K562 (cell line): ENCODE results near the gene ABHD4. TPM values are rescaled to one million over a fixed set of nuclear protein-coding genes. Genes with fewer than 3 reads are reported as not detected.

Source experiments
- ATAC-seq: fragments of 200-7000 bp; cut with Tn5 transposase; 3 replicates; pipeline ENCODE4 v1.9.1; 2020; ENCODE audit warnings: moderate library complexity
- BruUV-seq: library from RNA; stranded (reverse); fragments of 400-500 nt; replicated peaks from 2 replicates; lab custom pipeline; 2021; lab: Mats Ljungman, UMichigan
- CTCF ChIA-PET: fragments of 300-600 bp; formaldehyde crosslinking; extraction: SDS; loops from one replicate; lab custom pipeline; 2021; ENCODE audit warnings: low intra/inter-chr PET ratio; lab: Yijun Ruan, JAX
- POLR2A ChIA-PET: fragments of 300-600, 350-650 bp; sonication (Branson Sonifier 250); formaldehyde crosslinking; extraction: SDS; loops from one replicate; lab custom pipeline; 2021; ENCODE audit warnings: antibody characterized with exemption, inconsistent platforms; lab: Yijun Ruan, JAX
- DNase-seq, 4 experiments: peaks; one replicate each; pipeline versions ENCODE4 v3.0.0 to v3.0.0-alpha.2; 2011 to 2018; ENCODE audit warnings: low spot score in 3 of 4, mixed read lengths in 3 of 4; ENCODE audit errors: extremely low read depth in 1 of 4
- FAIRE-seq: peaks from 2 replicates; lab custom pipeline; 2011; peaks lifted over from hg19 to GRCh38; lab: Jason Lieb, UNC
- H2AFZ ChIP-seq: 2 replicates; pipeline ENCODE4 v1.6.0; 2011; ENCODE audit warnings: low read depth, low read length, control low read depth, inconsistent platforms
- H3K27ac ChIP-seq: fragments of 200-600 bp; 3 replicates; pipeline ENCODE4 v1.8.0; 2011; ENCODE audit warnings: low read depth, mild to moderate bottlenecking, control low read depth, inconsistent platforms, low read length, moderate library complexity, mixed read lengths; ENCODE audit errors: extremely low read depth
- H3K27me3 ChIP-seq, 2 experiments: fragments of 300-600 bp in 1 of 2; 2 replicates in 1 of 2; 3 replicates in 1 of 2; pipeline versions ENCODE4 v1.6.0 to v1.8.0; 2011; ENCODE audit warnings: inconsistent platforms in 2 of 2, low read length in 2 of 2, mild to moderate bottlenecking in 1 of 2, mixed read lengths in 1 of 2, moderate library complexity in 1 of 2; ENCODE audit not compliant: control insufficient read depth in 2 of 2, insufficient read depth in 2 of 2
- H3K36me3 ChIP-seq: fragments of 300-600 bp; 3 replicates; pipeline ENCODE4 v1.8.0; 2011; ENCODE audit warnings: mild to moderate bottlenecking, low read length, inconsistent platforms; ENCODE audit not compliant: control insufficient read depth, insufficient read depth
- H3K4me1 ChIP-seq, 2 experiments: fragments of 200-600 bp in 1 of 2; replicated peaks in 1 of 2; 2 replicates in 1 of 2; 3 replicates in 1 of 2; pipeline versions ENCODE4 v1.5.1 to v1.8.0; 2011; ENCODE audit warnings: inconsistent platforms in 2 of 2, low read length in 2 of 2, mild to moderate bottlenecking in 1 of 2, mixed read lengths in 1 of 2, moderate library complexity in 1 of 2; ENCODE audit not compliant: control insufficient read depth in 2 of 2, insufficient read depth in 2 of 2
- H3K4me2 ChIP-seq: 2 replicates; pipeline ENCODE4 v1.6.1; 2011; ENCODE audit warnings: low read length, control low read depth, inconsistent platforms, mixed read lengths; ENCODE audit not compliant: insufficient read depth
- H3K4me3 ChIP-seq: fragments of 200-600 bp; sonication (generic), shearing (Covaris generic); 2 replicates; pipeline ENCODE4 v1.5.1; 2016; ENCODE audit warnings: control low read depth, inconsistent platforms
- H3K79me2 ChIP-seq: fragments of 200-600 bp; 3 replicates; pipeline ENCODE4 v1.8.0; 2011; ENCODE audit warnings: low read length, inconsistent platforms; ENCODE audit not compliant: control insufficient read depth, insufficient read depth
- H3K9ac ChIP-seq, 2 experiments: 2 replicates each; pipeline versions ENCODE4 v1.6.0 to v1.6.1; 2011; ENCODE audit warnings: low read depth in 2 of 2, low read length in 2 of 2, control low read depth in 1 of 2, inconsistent platforms in 1 of 2, mild to moderate bottlenecking in 1 of 2, mixed read lengths in 1 of 2; ENCODE audit not compliant: insufficient read depth in 1 of 2
- H3K9me1 ChIP-seq: one replicate; pipeline ENCODE4 v1.6.0; 2011; ENCODE audit warnings: inconsistent platforms, mild to moderate bottlenecking, low read length, moderate library complexity; ENCODE audit not compliant: control insufficient read depth, insufficient read depth
- H3K9me3 ChIP-seq: replicated peaks from 2 replicates; pipeline ENCODE4 v1.5.1; 2011; ENCODE audit warnings: low read depth, low read length, inconsistent platforms; ENCODE audit not compliant: control insufficient read depth, insufficient read depth
- H4K20me1 ChIP-seq: replicated peaks from 2 replicates; pipeline ENCODE4 v1.6.1; 2011; ENCODE audit warnings: low read length, inconsistent platforms, mixed read lengths; ENCODE audit not compliant: control insufficient read depth, insufficient read depth
- FOXM1 ChIP-seq, 2 experiments: fragments of 450-650 bp in 1 of 2; sonication (generic) in 1 of 2; formaldehyde crosslinking in 1 of 2; IDR thresholded peaks; 2 replicates each; pipeline versions ENCODE4 v1.6.1 to v1.9.0; 2017 to 2022; ENCODE audit warnings: low read depth in 2 of 2, mild to moderate bottlenecking in 2 of 2, missing genetic modification reagents in 1 of 2, moderate library complexity in 1 of 2
- NFIC ChIP-seq: fragments of 450-650 bp; IDR thresholded peaks from 2 replicates; pipeline ENCODE4 v1.6.1; 2017; ENCODE audit warnings: mild to moderate bottlenecking, inconsistent platforms
- NFXL1 ChIP-seq: fragments of 450-650 bp; formaldehyde crosslinking; IDR thresholded peaks from 2 replicates; pipeline ENCODE4 v1.4.0; 2021; ENCODE audit warnings: mild to moderate bottlenecking
- NR3C1 ChIP-seq: sonication (generic); formaldehyde crosslinking; IDR thresholded peaks from 2 replicates; pipeline ENCODE4 v1.8.1; 2022; ENCODE audit warnings: missing genetic modification reagents
- NUFIP1 ChIP-seq: fragments of 450-650 bp; IDR thresholded peaks from 2 replicates; pipeline ENCODE4 v1.6.1; 2018; ENCODE audit not compliant: partially characterized antibody
- SREBF1 ChIP-seq: fragments of 150-350 bp; IDR thresholded peaks from 2 replicates; pipeline ENCODE4 v1.6.1; 2014; ENCODE audit warnings: antibody characterized with exemption, low read depth, low read length, borderline replicate concordance
- TARDBP ChIP-seq: fragments of 450-650 bp; IDR thresholded peaks from 2 replicates; pipeline ENCODE4 v1.6.1; 2016
- ZNF407 ChIP-seq: fragments of 450-650 bp; IDR thresholded peaks from 2 replicates; pipeline ENCODE4 v1.6.1; 2016; ENCODE audit warnings: low read depth
- WGBS: fragments of 100-300 bp; shearing (Covaris generic); methylation state at CpG from one replicate; pipeline ENCODE4 v1.1.6; 2016; ENCODE audit warnings: low coverage, mixed read lengths; ENCODE audit not compliant: insufficient coverage; ENCODE audit errors: missing lambda C conversion rate; 5-methylcytosine and 5-hydroxymethylcytosine counted together
- in situ Hi-C: fragments of 300-500 bp; cut with MboI; formaldehyde crosslinking; loops from 4 replicates; pipeline ENCODE4 v1.15.0; 2018; ENCODE audit warnings: inconsistent platforms, mixed read lengths
- intact Hi-C: fragments of 100-400 bp; cut with micrococcal nuclease; formaldehyde crosslinking; loops from 2 replicates; pipeline ENCODE4 v1.14.2; 2022
- polyA plus RNA-seq, 8 experiments: library from polyadenylated mRNA; depleted of rRNA in 4 of 8; stranded (reverse) in 5 of 8; unstranded in 3 of 8; fragments of >200 nt; fragmentation: Nextera tagmentation in 2 of 8; fragmentation: Illumina TruSeq in 1 of 8; extraction: Ambion mirVana in 2 of 8; extraction: Trizol in 1 of 8; gene quantifications; 2 replicates each; pipeline versions ENCODE4 v1.2.1 to v1.2.3, GENCODE V29; 2011 to 2014; ENCODE audit warnings: inconsistent platforms in 1 of 8, missing spikeins in 1 of 8
- total RNA-seq, 7 experiments: library from RNA; depleted of rRNA in 6 of 7; stranded (reverse); fragments of >200 nt in 6 of 7; fragmentation: Illumina TruSeq in 2 of 7; extraction: Trizol in 2 of 7; gene quantifications; 2 replicates each; pipeline versions ENCODE4 v1.2.1 to v1.2.3, GENCODE V29; 2011 to 2021; ENCODE audit warnings: low replicate concordance in 1 of 7
- TF ChIP-seq, protein P1 (sequence below): fragments of 450-650 bp; formaldehyde crosslinking; IDR thresholded peaks from 2 replicates; pipeline ENCODE4 v1.4.0; 2020; ENCODE audit warnings: mild to moderate bottlenecking, moderate library complexity
- TF ChIP-seq, protein P2 (sequence below): fragments of 250-450 bp; sonication (Bioruptor Pico); IDR thresholded peaks from 2 replicates; pipeline ENCODE4 v1.8.0; 2022; ENCODE audit warnings: moderate library complexity, mild to moderate bottlenecking, inconsistent platforms

ABHD4 gene
- total and polyA plus RNA-seq, 9 of the 15 experiments (the other 6 are each of a cell fraction or from before 2014, with no cell fraction given): 3.6 to 12.0 (median 7.2) TPM

DNA sequence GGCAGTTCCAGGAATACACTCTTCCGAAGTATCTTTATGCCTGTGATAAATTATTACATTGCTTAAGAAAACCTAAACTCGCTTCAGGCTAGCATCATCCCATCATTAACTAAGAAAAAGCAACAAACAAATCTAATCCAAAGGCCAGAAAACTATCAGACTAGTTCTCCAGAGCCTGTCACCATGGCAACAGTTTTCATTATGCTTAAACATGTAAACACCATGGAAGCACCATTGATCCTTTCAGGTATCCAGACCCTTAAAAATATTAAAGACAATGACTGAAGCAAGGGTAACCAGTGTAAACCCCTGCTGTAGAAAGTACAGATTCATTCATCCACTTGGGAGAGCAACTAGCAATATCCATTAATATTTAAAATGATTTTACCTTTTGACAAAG is 18.9 kb upstream of the ABHD4 start (continued):
- TF ChIP-seq, protein P1, sequence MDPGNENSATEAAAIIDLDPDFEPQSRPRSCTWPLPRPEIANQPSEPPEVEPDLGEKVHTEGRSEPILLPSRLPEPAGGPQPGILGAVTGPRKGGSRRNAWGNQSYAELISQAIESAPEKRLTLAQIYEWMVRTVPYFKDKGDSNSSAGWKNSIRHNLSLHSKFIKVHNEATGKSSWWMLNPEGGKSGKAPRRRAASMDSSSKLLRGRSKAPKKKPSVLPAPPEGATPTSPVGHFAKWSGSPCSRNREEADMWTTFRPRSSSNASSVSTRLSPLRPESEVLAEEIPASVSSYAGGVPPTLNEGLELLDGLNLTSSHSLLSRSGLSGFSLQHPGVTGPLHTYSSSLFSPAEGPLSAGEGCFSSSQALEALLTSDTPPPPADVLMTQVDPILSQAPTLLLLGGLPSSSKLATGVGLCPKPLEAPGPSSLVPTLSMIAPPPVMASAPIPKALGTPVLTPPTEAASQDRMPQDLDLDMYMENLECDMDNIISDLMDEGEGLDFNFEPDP (CRISPR knock-in tag): no peak
- TF ChIP-seq TARDBP (no peak), FOXM1 (IDR thresholded peaks at IDR 0.05; ENCODE audit: low read depth) (no peak), FOXM1 (CRISPR knock-in tag; IDR thresholded peaks at IDR 0.05; ENCODE audit: low read depth) (no peak), NR3C1 (no peak)
- TF ChIP-seq, all 486 proteins: peak for 2

DNA sequence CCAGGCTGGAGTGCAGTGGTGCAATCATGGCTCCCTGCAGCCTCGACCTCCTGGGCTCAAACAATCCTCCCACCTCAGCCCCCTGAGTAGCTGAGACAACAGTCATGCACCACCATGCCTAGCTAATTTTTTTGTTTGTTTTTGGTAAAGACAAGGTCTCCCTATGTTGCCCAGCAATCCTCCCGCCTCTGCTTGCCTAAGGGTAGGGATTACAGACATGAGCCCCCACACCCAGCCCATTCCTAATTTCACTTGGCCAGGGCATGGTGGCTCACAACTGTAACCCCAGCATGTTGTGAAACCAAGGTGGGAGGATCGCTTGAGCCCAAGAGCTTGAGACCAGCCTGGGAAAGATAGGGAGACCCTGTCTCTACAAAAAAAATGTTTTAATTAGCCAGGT is 18.2 kb upstream of the ABHD4 start:
- CTCF ChIA-PET: no interaction called here
- no peak for FAIRE-seq
- Histone ChIP-seq H3K27ac (no peak overlapping the region), H3K9me3 (no peaks in the 10 kb centered on the region), H4K20me1 (0 out of 2 replicates have a peak, but pooled peaks cover 5% of the 10 kb centered on the region), H3K27me3 (no peaks in the 10 kb centered on the region), H3K4me2 (no peak overlapping the region), H3K4me3 (no peak overlapping the region), H3K36me3 (peaks cover 15% of the 10 kb centered on the region; the same call in 2 of the 3 replicates), H2AFZ (no peak overlapping the region), H3K9ac (no peak overlapping the region), H3K4me1 (peaks cover 3 to 20% of the 10 kb centered on the region in 2 experiments; a peak in 3 of 5 replicates), H3K9me1 (no peaks in the 10 kb centered on the region), H3K79me2 (peaks cover 64% of the 10 kb centered on the region)
- no peak for ATAC-seq
- WGBS: 64% methylated on average over 3 of the region's 3 CpGs
- in situ Hi-C loops (no loop called here), intact Hi-C loops (no loop called here)
- no peak for DNase-seq
- no TSS peak for BruUV-seq
- POLR2A ChIA-PET: interaction anchor here (0.8 to 1.6 kb wide), 3 partner anchors 9 to 25 kb away, joined by 3 to 4 read pairs (median 4); partner anchors contain the start of gene DAD1
- TF ChIP-seq NFIC: no peak
- no peak for TF ChIP-seq NUFIP1
- no peak for TF ChIP-seq ZNF407
- TF ChIP-seq, protein P2, sequence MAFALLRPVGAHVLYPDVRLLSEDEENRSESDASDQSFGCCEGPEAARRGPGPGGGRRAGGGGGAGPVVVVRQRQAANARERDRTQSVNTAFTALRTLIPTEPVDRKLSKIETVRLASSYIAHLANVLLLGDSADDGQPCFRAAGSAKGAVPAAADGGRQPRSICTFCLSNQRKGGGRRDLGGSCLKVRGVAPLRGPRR (CRISPR knock-in tag): no peak
- no peak for TF ChIP-seq SREBF1
- TF ChIP-seq NFXL1: no peak
